Midbrain (tissue), 1 donor: Measurements from ENCODE around the gene BAG5.

Source experiments
- DNase-seq: peaks from one replicate; lab custom pipeline; 2025; lab: John Stamatoyannopoulos, UW

The BAG5 gene

DNA sequence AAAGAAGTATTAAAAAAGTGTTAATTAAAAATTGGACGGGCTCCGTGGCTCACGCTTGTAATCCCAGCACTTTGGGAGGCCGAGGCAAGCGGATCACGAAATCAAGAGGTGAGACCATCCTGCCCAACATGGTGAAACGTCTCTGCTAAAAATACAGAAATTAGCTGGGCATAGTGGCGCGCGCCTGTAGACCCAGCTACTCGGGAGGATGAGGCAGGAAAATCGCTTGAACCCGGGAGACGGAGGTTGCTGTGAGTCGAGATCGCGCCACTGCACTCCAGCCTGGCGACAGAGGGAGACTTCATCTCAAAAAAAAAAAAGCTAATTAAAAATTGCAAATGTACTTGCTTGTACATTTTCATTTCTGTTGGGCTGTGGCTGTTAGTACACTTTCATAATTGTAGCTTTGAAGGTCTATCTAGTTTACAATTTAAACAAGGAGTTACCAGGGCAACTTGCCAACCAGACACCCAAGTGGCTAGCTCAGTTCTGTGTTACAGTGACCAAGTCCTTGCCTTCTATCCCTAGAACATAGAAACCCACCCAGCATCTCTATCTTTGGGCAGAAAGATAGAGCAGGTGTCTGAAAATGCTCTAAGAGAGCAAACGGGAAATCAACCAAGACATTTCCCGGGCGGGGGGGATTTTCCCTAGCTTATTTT is 1.5 kb upstream of the BAG5 start:
- no peak for DNase-seq

DNA sequence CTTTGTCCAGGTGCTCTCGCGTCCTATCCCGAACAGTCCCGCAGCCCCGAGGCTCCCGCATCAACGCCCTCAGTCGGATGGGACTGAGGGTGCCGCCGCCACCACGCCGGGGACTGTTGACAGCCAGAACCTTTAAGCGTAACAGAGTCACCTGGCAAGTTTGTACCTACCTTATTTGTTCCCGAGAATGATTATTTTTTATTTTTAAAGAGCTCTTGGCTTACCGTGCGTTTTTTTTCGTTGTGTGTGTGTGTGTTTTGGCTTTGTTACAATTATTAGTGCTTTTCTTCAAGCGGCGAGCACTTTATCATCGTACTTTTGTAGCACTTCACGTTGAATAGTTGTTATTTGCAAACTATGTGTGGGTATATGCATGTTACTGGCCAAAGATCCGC is 766 bp upstream of the BAG5 start:
- DNase-seq, result no peak

DNA sequence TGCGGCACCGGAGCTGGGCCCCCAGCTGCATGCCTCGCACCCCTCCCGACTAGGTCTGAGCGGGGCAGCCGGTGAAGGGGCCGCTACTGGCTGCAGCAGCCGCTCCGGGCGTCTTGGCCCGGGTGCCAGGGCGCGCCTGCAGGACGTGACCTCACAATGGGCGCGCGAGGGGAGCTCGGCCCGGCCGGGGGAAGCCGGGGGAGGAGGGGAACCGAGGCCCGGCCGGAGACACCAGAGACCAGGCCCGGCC is 353 bp downstream of the BAG5 start:
- DNase-seq, result no peak

DNA sequence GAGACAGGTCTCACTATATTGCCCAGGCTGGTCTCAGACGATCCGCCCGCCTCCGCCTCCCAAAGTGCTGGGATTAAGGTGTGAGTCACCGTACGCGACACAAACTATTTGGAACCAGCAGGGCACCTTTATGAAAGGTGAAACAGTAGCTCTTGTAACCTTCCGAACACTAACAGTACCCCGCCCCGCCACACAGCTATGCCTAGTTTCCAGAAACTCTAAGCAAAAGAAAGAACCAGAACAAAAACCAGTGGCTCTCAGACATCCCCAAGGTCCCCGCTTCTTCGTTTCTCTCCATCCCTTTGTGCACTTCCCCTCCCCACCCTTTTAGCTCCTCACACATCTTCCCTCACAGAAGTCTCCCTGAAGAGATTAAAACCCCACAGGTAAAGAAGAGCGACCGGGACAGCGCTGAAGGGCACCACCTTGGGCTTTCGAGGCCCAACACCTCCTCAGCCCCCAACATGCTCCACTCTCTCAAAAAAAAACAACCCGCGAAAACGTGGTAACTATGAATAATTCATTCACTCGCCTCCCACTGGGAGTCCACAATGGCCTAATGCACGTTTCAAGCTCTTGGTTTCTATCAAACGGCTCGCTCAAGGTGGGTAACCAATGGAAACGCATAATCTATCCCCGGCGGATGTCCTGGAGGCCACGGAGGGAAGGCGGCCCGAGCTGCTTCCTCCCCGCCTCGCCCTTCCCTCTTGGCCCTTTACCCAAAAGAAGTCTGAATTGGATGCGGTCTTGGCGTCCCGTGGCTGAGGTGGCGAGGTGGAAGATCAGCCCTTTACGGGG is 877 bp downstream of the BAG5 start:
- DNase-seq, result no peak

DNA sequence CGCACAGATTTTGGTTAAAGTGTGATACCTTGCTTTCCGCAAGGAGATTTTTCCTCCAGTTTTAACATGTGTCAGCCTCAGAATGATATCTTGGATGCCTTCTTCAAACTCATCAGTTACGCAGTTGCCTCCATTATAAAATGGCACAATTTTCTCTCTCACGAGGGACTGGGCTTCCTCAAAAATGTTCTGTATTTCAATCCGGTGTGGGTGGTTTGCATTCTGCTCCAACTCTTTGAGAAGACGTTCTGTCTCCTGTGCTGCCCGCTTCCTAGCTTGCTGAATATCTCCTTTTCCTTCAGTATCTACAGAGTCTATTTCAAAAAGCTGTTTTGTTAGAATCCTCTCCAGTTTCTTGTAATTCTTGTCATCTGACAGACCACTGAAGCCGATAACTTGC is 1.8 kb downstream of the BAG5 start:
- DNase-seq, result no peak

GRCh38 chr14:103559766-103560165 is 2.7 kb downstream of the BAG5 start:
- DNase-seq, result no peak

DNA sequence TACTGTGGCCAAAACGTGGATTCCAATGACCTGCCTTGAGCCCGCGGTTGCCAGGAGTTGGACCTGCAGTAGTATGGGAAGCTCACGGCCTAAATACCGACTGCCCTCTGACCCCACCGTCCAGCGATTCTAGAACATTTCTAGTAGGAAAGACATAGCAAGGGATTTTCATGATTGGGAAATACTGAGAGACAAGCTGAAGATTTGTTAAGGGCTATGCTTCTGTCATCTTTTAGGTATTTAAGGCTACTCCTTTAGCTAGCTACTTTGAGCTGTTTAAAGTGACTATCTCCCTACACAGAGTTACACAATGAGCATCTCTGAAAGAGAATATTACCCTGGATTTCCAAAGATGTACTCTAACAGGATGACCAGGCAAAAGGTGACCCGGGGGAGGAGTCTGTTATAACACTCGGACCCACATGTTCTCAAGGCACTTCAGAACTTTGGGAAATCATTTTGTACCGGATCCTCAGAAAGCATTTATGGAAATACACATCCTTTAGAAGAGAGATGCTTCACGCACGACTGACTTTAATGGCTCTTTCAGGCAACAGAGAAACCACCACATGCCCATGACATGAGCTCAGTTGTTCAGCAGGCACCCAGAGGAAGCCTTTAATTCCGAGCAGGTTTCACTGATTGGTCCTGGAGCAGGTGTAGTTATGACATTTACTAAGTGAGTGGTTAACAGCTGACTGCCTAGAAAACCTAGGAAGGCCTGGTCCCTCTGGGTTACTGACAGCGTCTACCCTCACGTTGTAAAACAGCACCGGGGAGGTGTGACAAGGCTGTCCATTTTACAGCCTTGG is 4.2 kb downstream of the BAG5 start:
- no peak for DNase-seq

GRCh38 chr14:103556946-103557758 is 5.3 kb downstream of the BAG5 start:
- DNase-seq, result no peak

DNA sequence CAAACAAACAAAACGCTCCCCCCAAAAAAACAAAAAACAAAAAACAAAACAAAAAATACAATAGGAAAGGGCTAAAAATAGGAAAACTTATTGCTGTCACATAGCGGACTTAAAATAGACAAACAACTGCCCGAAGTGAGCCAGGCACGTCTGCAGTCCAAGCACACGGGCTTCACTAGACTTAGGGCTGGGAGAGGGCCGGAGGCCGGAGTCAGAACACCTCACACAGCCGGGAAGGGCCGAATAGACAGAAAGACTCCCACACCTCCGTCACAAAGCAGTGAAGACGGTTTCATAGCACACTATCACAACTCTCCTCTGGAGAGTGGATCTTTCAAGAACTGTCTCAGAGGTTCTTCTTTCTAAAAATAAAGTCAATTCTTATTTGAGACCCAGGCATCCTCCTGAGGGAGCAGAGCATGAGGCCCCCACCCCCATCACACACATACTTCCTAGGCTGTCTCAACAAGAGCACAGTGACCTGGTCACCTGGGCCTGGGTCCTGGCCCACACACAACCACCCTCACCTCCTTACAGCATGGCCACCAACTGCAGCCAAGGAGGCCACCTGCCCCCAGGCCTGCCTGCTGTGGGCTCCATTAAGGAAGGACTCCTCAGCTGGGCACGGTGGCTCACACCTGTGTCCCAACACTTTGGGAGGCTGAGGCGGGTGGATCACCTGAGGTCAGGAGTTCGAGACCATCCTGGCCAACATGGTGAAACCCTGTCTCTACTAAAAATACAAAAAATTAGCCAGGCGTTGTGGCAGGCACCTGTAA is 6.7 kb downstream of the BAG5 start:
- DNase-seq, result no peak

DNA sequence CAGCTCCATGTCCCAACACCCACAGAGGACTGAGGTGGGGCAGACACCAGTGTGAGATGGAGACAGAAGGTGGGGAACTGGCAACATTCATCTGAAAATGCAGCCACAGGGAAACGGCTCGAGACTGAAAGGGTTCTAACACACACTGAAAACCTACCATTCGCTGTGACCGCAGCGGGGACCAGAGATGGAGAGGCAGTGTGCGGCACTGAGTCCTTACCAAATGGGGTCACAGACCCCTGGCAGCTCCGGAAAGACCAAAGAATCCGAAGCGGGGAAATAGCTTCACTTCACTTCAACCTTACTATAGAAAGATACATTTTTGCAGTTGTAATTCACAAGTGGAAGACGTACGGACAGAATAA is 9.6 kb downstream of the BAG5 start:
- DNase-seq, result no peak

- DNase-seq, result no peak
Observed at GRCh38 chr14:103552011-103552845, 10.2 kb downstream of the BAG5 start.

GRCh38 chr14:103551338-103551762 is 11.1 kb downstream of the BAG5 start:
- peak; percentile 25 for DNase-seq

GRCh38 chr14:103550451-103551337 is 11.8 kb downstream of the BAG5 start:
- no peak for DNase-seq

- peak; percentile 83 for DNase-seq
Observed at GRCh38 chr14:103549361-103550311, 12.8 kb downstream of the BAG5 start.

DNA sequence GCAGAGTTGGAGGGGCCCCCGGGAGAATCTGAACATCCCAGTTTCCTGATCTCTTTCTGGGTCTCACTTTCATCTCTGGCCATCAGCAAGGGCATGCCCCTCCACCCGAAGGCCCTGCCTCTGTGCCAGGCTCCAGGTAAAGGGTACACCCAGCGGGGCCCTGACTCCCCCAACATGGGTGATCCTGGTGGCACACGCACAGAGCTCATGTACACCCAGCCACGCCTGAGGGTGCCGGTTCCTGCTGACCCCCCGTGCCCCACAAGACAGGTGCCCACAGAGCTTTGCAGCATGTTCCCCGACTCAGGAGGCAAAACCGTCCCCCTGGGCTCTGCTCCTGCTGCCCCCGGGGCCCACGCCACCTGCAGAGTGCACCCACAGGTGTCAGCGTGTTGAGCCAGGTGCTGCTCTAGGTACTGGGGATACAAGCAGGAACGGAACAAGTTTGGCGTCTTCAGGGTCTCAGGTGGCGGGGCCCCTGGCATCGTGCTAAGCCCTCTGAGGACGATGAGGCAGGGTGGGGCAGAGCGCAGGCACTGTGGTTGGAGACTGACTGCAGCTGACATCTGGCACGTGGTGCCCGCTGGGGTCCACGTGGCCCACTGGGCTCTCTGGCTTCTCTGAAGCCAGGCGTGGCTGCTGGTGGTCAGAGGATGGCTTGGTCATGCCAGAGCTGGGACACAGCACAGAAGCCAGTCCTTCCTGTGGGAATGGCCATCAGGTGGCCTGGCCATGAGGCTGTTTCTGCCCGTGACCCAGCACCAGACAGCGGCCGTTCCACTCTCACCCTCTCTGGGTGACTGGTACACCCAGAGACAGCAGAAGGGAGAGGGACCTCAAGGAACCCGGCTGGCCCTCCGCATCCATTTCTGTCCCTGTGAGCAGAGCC is 13.8 kb downstream of the BAG5 start:
- DNase-seq, result peak; percentile 63

GRCh38 chr14:103547941-103548462 is 14.5 kb downstream of the BAG5 start:
- DNase-seq, result no peak

DNA sequence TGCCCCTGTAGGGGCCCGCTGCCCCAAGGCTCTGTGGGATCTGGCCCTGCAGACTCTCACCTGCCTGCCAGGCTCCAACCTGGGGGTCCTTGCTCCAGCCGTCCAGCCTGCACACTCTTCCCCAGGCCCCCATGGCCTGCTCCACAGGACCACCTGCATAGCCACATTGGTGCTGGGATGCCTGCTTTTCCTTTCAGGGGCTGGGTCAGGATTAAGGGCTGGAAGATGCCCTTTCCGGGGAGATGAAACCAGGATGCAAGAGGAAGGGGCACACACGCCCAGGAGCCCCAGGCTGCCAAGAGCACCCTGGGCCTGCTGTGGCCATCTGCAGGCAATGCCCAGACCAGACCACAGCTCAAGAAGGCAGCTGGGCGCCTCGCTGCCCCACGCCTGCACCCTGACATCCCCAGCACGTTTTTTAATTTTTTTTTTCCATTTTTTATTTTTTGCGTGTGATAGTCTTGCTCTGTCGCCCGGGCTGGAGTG is 15.0 kb downstream of the BAG5 start:
- no peak for DNase-seq
